HG02938 (cell line): Measurements from ENCODE around the gene PLBD1.

ENCODE experiments used
- ATAC-seq: cut with Tn5 transposase; IDR thresholded peaks from one replicate; pipeline ENCODE4 v1.9.1; 2021; ENCODE audit warnings: mild to moderate bottlenecking, moderate library complexity; ENCODE audit not compliant: unreplicated experiment

Gene PLBD1

DNA sequence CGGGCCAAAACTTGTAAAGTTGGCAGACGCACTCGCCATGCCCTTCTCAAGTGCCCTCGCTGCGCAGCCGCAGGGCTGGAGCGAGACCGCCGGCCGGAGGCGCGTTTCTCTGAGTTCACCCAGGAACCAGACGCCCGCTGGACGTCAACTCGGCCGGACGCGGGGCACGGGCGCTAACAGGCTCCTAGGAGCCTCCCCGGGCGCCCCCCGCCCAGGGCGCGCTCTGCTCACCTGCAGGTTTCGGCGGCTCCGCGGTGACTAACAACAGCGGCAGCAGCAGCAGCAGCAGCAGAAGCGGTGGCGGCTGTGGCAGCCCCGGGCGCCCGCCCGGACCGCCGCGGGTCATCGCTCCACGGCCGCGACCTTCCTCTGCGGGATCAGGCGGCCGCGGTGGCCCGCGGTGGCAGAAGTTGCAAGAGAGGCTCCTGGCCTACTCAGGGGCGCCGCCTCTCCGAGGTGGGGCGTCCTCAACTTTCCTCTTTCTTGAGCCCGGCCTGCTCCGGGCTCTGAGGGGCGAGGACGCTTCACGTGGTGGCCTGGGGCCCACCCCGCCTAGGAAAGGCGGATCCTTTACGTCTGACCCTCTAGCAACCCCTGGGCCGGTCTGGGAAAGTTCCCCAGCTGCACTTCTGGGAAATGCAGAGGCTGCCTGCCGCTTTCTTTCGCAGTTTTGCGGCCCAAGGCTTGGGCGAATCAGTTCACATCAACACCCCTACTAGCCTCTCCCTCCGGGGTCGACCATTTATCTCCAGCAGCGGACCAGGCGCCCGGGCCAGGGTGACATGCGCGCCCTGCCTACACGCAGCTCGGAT is at the start of gene PLBD1:
PLBD1 (minus strand) TSS at position 533 of the 812 bp plus-strand sequence; CDS start at position 346, 187 bp downstream.
- no peak for ATAC-seq

DNA sequence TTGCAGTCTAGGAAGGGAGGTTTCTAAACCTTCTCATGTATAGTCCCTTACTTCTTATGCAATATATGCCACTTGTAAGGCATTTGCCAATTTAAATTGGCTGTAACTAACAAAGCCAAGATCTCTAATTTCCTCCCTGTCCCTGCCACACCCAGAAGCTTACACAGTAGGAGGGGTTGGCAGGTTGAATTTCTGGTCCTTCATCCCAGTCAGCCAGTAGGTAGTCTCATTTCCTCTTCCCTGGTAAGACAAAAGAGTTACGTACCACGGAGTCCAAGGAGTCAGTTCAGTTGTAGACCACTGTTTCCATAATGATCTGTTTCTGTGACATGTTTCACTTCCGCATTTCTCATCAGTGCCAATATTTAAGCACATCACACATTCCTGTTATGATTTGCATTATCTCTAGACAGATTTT is 47.0 kb upstream of the PLBD1 start:
- ATAC-seq: peak; percentile 47

GRCh38 chr12:14613718-14614117 is 46.0 kb upstream of the PLBD1 start:
- ATAC-seq: peak; percentile 95

GRCh38 chr12:14612898-14613445 is 45.3 kb upstream of the PLBD1 start:
- no peak for ATAC-seq

DNA sequence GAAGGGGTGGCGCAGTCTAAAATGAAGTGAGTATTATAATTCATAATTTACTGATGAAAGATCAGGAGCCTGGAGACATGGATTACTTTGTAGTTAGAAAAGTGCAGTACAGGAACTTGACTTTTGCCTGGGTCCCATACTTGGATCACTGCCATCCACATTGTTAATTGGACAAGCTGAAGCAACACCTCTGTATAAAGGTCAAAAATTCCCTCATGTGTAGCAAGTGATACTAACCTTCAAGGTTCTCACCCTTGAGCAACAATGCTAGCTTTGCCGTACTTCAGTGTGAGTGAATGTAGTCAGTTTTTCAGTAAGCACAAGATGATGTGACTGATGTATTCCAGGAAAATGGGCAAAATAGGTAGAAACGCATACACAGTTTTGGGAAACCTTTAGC is 44.6 kb upstream of the PLBD1 start:
- no peak for ATAC-seq

GRCh38 chr12:14611640-14612203 is 44.0 kb upstream of the PLBD1 start:
- ATAC-seq: no peak

- no peak for ATAC-seq
Measured at GRCh38 chr12:14607568-14607967, 39.9 kb upstream of the PLBD1 start.

- no peak for ATAC-seq
Measured at GRCh38 chr12:14605401-14605989, 37.8 kb upstream of the PLBD1 start.

DNA sequence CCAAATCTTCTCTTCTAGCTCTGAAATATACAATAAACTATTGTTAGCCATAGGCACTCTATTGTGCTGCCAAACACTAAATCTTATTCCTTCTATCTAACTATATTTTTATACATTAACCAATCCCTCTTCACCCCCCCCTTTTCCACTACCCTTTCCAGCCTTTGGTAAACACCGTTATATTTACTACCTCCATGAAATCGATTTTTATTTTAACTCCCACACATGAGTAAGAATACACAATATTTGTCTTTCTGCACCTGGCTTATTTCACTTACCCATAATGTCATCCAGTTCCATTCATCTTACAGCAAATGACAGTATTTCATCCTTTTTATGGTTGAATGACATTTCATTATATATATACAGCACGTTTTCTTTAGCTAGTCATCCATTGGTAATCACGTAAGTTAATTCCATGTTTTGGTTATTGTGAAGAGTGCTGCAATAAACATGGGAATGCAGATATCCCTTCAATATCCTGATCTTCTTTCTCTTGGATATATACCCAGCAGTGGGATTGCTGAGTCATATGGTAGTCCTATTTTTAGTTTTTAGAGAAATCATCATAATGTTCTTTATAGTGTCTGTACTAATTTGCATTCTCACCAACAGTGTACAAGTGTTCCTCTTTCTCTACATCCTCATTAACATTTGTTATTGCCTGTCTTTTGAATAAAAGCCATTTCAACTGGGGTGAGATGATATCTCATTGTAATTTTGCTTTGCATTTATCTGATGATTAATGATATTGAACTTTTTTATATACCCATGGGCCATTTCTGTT is 34.2 kb upstream of the PLBD1 start:
- ATAC-seq: no peak

GRCh38 chr12:14597480-14597879 is 29.8 kb upstream of the PLBD1 start:
- no peak for ATAC-seq

- ATAC-seq: no peak
Measured at GRCh38 chr12:14591719-14592118, 24.0 kb upstream of the PLBD1 start.

DNA sequence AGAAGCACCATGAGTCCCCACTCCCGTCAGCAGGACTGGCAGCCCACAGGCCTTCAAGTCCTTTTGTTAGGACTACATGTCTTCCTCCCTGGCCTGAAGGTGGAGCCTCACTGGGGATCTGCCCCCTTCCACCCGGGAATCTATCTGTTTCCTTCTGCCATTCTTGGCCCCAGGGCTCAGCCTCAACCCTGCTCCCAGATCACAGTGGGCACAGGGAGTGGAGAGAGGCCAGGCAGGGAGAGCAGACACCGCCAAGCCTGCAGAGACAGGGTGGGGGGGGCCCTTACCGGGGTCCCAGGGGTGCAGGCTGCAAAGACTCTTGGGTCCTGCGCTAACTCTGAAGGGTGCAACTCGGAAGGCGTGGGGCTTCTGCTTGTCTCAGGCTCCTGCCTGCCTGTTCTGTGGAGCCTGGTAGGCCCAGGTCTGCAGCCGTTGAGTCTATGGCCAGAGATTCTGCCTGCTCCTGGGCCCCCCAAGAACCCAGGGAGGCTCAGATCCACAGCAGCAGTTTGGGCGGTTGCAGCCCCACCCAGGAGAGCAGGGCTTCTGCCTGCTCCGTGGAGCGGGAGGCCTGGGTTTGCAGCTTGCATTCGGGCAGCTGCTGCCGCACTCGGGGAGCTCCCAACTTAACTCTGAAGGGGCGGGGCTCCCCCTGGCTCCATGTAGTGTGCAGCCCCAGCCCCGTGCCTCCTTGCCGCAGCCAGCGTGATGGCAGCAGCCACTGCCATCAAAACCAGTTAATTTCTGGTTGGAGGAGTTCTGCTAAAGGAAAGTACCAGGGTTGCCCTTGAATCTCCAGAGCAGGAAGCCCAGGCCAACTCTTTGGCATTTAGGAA is 21.7 kb upstream of the PLBD1 start:
- no peak for ATAC-seq

DNA sequence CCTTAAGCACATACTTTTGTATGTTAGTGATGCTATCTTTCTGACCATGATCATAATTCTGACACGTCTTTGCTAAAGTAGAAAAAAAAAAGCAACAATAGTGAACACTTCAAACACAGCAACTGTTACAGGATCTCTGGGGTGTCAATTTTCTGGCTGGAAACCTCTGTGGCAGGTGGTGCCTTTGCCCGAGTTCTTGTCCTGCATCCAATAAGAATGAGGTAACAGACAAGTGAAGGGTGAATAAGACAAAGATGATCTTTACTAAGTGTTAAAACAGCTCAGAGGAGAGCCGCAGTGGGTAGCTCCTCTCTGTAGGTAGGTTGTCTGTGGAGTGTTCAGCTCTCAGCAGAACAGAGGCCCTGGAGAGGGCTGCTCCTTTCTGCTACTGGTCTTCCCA is 20.9 kb upstream of the PLBD1 start:
- ATAC-seq: no peak

DNA sequence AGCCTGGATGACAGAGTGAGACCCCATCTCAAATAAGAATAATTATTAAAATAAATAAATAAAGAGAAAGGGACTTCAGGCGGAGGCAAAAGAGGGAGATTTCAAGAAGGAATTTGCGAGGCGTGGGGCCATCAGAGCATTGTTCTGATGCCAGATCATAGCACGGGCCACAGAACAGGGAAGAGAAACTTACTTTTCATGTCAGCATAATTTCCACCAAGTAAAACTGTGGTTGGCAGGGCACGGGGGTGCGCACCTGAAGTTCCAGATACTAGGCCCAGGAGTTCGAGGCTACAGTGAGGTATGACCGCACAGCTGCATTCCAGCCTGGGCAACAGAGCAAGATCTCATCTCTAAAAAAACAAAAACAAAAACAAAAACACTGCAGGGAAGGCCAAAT is 11.0 kb upstream of the PLBD1 start:
- ATAC-seq: no peak

- peak; percentile 65 for ATAC-seq
Measured at GRCh38 chr12:14577344-14577743, 9.7 kb upstream of the PLBD1 start.

- ATAC-seq: no peak
Measured at GRCh38 chr12:14576896-14577295, 9.2 kb upstream of the PLBD1 start.

DNA sequence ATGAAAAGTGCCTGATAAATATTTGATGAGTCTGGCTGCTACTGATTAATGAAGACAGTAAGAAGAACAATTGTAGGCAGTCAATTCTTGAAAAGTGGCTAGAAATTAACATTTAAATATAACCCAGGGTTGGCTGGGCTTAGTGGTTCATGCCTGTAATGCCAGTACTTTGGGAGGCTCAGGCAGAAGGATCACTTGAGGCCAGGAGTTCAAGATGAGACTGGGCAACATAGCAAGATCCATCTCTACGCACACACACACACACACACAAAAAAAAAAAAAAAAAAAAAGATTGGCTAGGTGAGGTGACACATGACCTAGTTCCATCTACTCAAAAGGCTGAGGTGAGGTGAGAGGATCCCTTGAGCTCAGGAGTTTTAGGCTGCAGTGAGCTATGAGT is 7.9 kb upstream of the PLBD1 start:
- no peak for ATAC-seq

DNA sequence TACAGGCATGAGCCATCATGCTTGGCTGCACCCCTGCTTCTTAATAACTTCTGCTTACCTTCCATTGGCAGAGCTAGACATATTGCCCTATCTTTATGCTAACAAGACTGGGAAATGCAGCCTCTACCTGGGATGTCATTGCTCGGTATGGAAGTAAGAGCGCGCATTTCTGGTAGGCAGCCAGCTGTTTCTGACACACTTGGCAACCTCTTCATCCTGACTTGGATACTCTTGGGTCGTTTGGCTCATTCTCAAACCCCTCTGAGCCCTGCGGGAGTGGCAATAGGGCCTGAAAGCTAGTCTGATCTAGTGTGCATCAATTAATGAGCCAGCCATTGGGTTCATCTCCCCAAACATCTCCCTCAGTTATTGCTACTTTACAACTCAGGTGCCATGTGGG is 5.4 kb upstream of the PLBD1 start:
- no peak for ATAC-seq

DNA sequence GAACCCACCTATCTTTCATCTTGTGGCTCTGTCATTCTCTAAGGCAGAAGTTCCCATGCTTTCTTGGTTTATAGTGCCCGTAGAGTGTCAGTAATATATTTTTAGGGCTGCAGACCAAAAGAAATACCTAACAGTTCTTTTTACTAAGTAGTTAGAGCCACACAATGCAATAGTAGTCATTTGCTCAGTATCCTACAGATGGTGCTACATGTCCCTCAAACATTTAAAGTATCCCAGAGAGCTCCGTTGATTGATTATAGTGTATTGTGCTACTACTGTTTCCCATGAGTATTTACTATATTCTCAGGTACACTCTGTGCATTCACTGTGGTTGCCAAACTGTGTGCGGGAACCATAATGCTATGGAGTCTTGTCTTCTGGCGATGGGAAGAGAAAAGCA is 4.7 kb upstream of the PLBD1 start:
- no peak for ATAC-seq

- no peak for ATAC-seq
Measured at GRCh38 chr12:14571779-14572178, 4.1 kb upstream of the PLBD1 start.
